Astrocyte (in vitro differentiated cells and primary cell): ENCODE data around the gene ELOVL7. TPM values are rescaled to one million over a fixed set of nuclear protein-coding genes. Genes with fewer than 3 reads are reported as not detected.

ENCODE experiments used
- DNase-seq: peaks from one replicate; pipeline ENCODE4 v3.0.0-alpha.2; 2010; ENCODE audit warnings: low read depth
- FAIRE-seq: peaks from 2 replicates; lab custom pipeline; 2011; peaks lifted over from hg19 to GRCh38; lab: Jason Lieb, UNC
- H2AFZ ChIP-seq: 2 replicates; pipeline ENCODE4 v1.6.0; 2012; ENCODE audit warnings: low read depth, low read length, inconsistent platforms
- H3K27ac ChIP-seq: 2 replicates; pipeline ENCODE4 v1.5.1; 2011; ENCODE audit warnings: low read depth, low read length, inconsistent platforms
- H3K27me3 ChIP-seq: 2 replicates; pipeline ENCODE4 v1.6.0; 2011; ENCODE audit warnings: low read length, inconsistent platforms; ENCODE audit not compliant: insufficient read depth
- H3K36me3 ChIP-seq: 2 replicates; pipeline ENCODE4 v1.5.1; 2011; ENCODE audit warnings: low read length, inconsistent platforms; ENCODE audit not compliant: insufficient read depth
- H3K4me1 ChIP-seq: 2 replicates; pipeline ENCODE4 v1.5.1; 2011; ENCODE audit warnings: low read length, inconsistent platforms; ENCODE audit not compliant: insufficient read depth
- H3K4me2 ChIP-seq: 2 replicates; pipeline ENCODE4 v1.6.0; 2012; ENCODE audit warnings: low read length, inconsistent platforms
- H3K4me3 ChIP-seq: 2 replicates; pipeline ENCODE4 v1.5.1; 2011; ENCODE audit warnings: low read depth, mild to moderate bottlenecking, low read length, inconsistent platforms; ENCODE audit not compliant: insufficient read depth
- H3K79me2 ChIP-seq: 2 replicates; pipeline ENCODE4 v1.6.0; 2012; ENCODE audit warnings: mild to moderate bottlenecking, low read length, inconsistent platforms; ENCODE audit not compliant: insufficient read depth
- H3K9ac ChIP-seq: 2 replicates; pipeline ENCODE4 v1.6.0; 2012; ENCODE audit warnings: mild to moderate bottlenecking, low read length, inconsistent platforms
- H3K9me3 ChIP-seq: 2 replicates; pipeline ENCODE4 v1.5.1; 2012; ENCODE audit warnings: low read depth, mild to moderate bottlenecking, low read length, inconsistent platforms; ENCODE audit not compliant: insufficient read depth
- H4K20me1 ChIP-seq: 2 replicates; pipeline ENCODE4 v1.6.0; 2012; ENCODE audit warnings: low read length, inconsistent platforms; ENCODE audit not compliant: insufficient read depth
- H3K27ac Mint-ChIP-seq: one replicate; pipeline ENCODE4 v1.8.0; 2021; ENCODE audit warnings: mild to moderate bottlenecking, mixed read lengths; ENCODE audit not compliant: unreplicated experiment
- H3K27me3 Mint-ChIP-seq: one replicate; pipeline ENCODE4 v1.8.0; 2021; ENCODE audit warnings: low read depth, mixed read lengths; ENCODE audit not compliant: unreplicated experiment
- H3K36me3 Mint-ChIP-seq: one replicate; pipeline ENCODE4 v1.8.0; 2021; ENCODE audit warnings: low read depth, mixed read lengths; ENCODE audit not compliant: unreplicated experiment
- H3K4me1 Mint-ChIP-seq: one replicate; pipeline ENCODE4 v1.8.0; 2021; ENCODE audit warnings: low read depth, mixed read lengths; ENCODE audit not compliant: unreplicated experiment
- H3K4me3 Mint-ChIP-seq: one replicate; pipeline ENCODE4 v1.8.0; 2021; ENCODE audit warnings: mild to moderate bottlenecking, moderate library complexity, mixed read lengths; ENCODE audit not compliant: unreplicated experiment
- H3K9me3 Mint-ChIP-seq: one replicate; pipeline ENCODE4 v1.8.0; 2021; ENCODE audit warnings: mild to moderate bottlenecking, mixed read lengths; ENCODE audit not compliant: unreplicated experiment
- CTCF ChIP-seq: IDR thresholded peaks from 2 replicates; pipeline ENCODE4 v1.5.1; 2011; ENCODE audit warnings: low read depth, mild to moderate bottlenecking, inconsistent platforms, low read length, moderate library complexity; ENCODE audit not compliant: insufficient read depth
- EZH2 ChIP-seq: IDR thresholded peaks from 2 replicates; pipeline ENCODE4 v1.6.1; 2012; ENCODE audit warnings: mild to moderate bottlenecking, low read length, inconsistent platforms; ENCODE audit not compliant: insufficient read depth
- total RNA-seq: library from RNA; stranded (reverse); gene quantifications from 2 replicates; pipeline ENCODE4 v1.2.1, GENCODE V29; 2021

Gene ELOVL7
- total RNA-seq, 1 donor from 2014 or later = 1.0 TPM

DNA sequence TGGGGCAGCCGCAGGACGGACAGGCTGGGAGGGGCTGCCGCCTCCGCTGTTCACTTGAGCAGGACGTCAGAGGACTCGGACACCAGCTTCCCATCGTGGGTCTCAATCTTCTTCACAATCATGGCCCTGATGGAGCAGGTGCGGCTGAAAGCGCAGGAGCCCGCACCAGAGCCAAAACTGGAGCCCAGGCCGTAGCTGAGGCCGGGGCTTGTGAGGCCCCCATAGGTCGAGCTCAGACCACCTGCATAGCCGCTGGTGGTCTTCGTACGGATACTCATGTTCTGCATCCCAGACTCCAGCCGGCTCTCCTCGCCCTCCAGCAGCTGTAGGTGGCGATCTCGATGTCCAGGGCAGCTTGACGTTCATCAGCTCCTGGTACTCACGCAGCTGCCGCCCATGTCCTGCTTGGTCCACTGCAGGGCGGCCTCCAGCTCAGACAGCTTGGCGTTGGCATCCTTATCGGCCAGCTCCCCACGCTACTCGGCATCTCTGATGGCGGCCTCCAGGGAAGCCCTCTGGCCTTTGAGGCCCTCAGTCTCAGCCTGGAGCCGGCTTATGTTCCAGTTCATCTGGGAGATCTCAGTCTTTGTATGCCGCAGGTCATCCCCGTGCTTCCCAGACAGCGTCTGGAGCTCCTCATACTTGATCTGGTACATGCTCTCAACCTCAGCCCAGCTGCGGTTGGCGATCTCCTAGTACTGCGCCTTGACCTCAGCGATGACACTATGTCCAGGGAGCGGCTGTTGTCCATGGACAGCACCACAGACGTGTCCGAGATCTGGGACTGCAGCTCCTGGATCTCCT, 100.4 kb downstream of the ELOVL7 start:
- DNase-seq (no peak), FAIRE-seq (no peak)
- Mint-ChIP-seq H3K9me3 (peaks cover 10% of the 10 kb centered on the region), H3K4me1 (no peaks in the 10 kb centered on the region), H3K36me3 (peaks cover 3% of the 10 kb centered on the region), H3K4me3 (no peak overlapping the region), H3K27me3 (no peaks in the 10 kb centered on the region), H3K27ac (no peak overlapping the region)
- Histone ChIP-seq H3K79me2 (no peaks in the 10 kb centered on the region), H3K27ac (no peak overlapping the region), H3K4me2 (no peak overlapping the region), H4K20me1 (no peaks in the 10 kb centered on the region), H3K9me3 (no peaks in the 10 kb centered on the region), H3K27me3 (no peaks in the 10 kb centered on the region), H2AFZ (no peak overlapping the region), H3K9ac (no peak overlapping the region), H3K36me3 (no peaks in the 10 kb centered on the region), H3K4me3 (no peak overlapping the region), H3K4me1 (no peaks in the 10 kb centered on the region)
- no peak for TF ChIP-seq EZH2
- TF ChIP-seq CTCF = no peak

- H3K79me2 ChIP-seq = no peaks in the 10 kb centered on the region
- H3K27ac ChIP-seq = no peak overlapping the region
- H3K4me3 Mint-ChIP-seq = no peak overlapping the region
- H3K4me3 ChIP-seq = no peak overlapping the region
- H3K4me1 Mint-ChIP-seq = no peaks in the 10 kb centered on the region
- FAIRE-seq (no peak), DNase-seq (no peak)
- no peaks in the 10 kb centered on the region for H3K27me3 Mint-ChIP-seq
- no peaks in the 10 kb centered on the region for H4K20me1 ChIP-seq
- no peak overlapping the region for H3K4me2 ChIP-seq
- H2AFZ ChIP-seq = no peak overlapping the region
- H3K36me3 Mint-ChIP-seq = peaks cover 3% of the 10 kb centered on the region
- H3K27me3 ChIP-seq = no peaks in the 10 kb centered on the region
- no peaks in the 10 kb centered on the region for H3K36me3 ChIP-seq
- no peaks in the 10 kb centered on the region for H3K4me1 ChIP-seq
- no peak overlapping the region for H3K27ac Mint-ChIP-seq
- H3K9me3 ChIP-seq = no peaks in the 10 kb centered on the region
- no peak overlapping the region for H3K9ac ChIP-seq
- H3K9me3 Mint-ChIP-seq = peaks cover 10% of the 10 kb centered on the region
- TF ChIP-seq EZH2 (no peak), CTCF (no peak)
Measured at GRCh38 chr5:60740322-60740721, 103.7 kb downstream of the ELOVL7 start.

DNA sequence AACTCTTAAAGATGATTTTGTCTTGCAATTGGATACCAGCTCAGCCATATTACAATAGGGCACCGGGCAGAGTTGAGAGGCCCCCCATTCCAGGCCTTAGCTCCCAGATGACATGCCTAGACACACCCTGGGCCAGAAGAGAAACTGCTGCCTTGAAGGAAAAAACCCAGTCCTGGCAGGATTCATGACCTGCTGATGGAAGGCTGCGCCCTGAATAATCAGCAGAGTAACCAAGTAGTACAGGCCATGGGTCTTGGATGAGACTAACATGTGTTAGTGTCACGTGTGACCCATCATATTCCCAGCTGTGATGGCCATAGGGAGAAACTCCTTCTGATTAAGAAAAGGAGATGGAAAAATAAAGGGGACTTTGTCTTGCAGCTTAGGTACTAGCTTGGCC, 105.1 kb downstream of the ELOVL7 start:
- Histone ChIP-seq H3K27ac (no peak overlapping the region), H4K20me1 (no peaks in the 10 kb centered on the region), H3K36me3 (no peaks in the 10 kb centered on the region), H3K9me3 (no peaks in the 10 kb centered on the region), H3K4me2 (no peak overlapping the region), H3K4me3 (no peak overlapping the region), H3K9ac (no peak overlapping the region), H2AFZ (no peak overlapping the region), H3K27me3 (no peaks in the 10 kb centered on the region), H3K79me2 (no peaks in the 10 kb centered on the region), H3K4me1 (no peaks in the 10 kb centered on the region)
- Mint-ChIP-seq H3K27me3 (no peaks in the 10 kb centered on the region), H3K36me3 (no peaks in the 10 kb centered on the region), H3K27ac (no peak overlapping the region), H3K4me3 (no peak overlapping the region), H3K4me1 (no peaks in the 10 kb centered on the region), H3K9me3 (peaks cover 7% of the 10 kb centered on the region)
- no peak for TF ChIP-seq CTCF
- no peak for TF ChIP-seq EZH2
- DNase-seq (no peak), FAIRE-seq (no peak)
